Measurements from ENCODE around the gene PPP2R2D. TPM values are rescaled to one million over a fixed set of nuclear protein-coding genes. Genes with fewer than 3 reads are reported as not detected.

PPP2R2D gene
- total RNA-seq (2022; extraction: Qiagen RNA extraction; ENCODE audit: low read depth), result 26.5 to 28.2 TPM (median 27.8 TPM) in 5 replicates

GRCh38 chr10:131900350-131901152 is at the start of gene PPP2R2D:
TSS of gene PPP2R2D (plus strand) at chr10:131901008. CDS start at chr10:131901149, 141 bp downstream.

GRCh38 chr10:131981429-131982184 is 80.8 kb downstream of the PPP2R2D start, which contains the start of gene BNIP3:
TSS of gene BNIP3 (minus strand) at chr10:131981923. CDS start at chr10:131981806, 117 bp downstream.

Other genes starting within 250 kb of the PPP2R2D start
- 40.6 to 52.0 TPM (median 46.2 TPM) in 5 replicates for gene BNIP3, start 80.9 kb downstream of the PPP2R2D start, total RNA-seq (2022; extraction: Qiagen RNA extraction; ENCODE audit: low read depth)
- 1.2 to 1.5 TPM (median 1.5 TPM) in 5 replicates for gene JAKMIP3, start 164.9 kb downstream of the PPP2R2D start, total RNA-seq (2022; extraction: Qiagen RNA extraction; ENCODE audit: low read depth)

Measured in A549 treated with ZK216348 at 1 μM for 4 hours (cell line).